ENCODE measurements around the gene APH1B. TPM values are rescaled to one million over a fixed set of nuclear protein-coding genes. Genes with fewer than 3 reads are reported as not detected.

The APH1B gene
- total RNA-seq, 1 experiment from 2014 or later = 20.9 TPM

DNA sequence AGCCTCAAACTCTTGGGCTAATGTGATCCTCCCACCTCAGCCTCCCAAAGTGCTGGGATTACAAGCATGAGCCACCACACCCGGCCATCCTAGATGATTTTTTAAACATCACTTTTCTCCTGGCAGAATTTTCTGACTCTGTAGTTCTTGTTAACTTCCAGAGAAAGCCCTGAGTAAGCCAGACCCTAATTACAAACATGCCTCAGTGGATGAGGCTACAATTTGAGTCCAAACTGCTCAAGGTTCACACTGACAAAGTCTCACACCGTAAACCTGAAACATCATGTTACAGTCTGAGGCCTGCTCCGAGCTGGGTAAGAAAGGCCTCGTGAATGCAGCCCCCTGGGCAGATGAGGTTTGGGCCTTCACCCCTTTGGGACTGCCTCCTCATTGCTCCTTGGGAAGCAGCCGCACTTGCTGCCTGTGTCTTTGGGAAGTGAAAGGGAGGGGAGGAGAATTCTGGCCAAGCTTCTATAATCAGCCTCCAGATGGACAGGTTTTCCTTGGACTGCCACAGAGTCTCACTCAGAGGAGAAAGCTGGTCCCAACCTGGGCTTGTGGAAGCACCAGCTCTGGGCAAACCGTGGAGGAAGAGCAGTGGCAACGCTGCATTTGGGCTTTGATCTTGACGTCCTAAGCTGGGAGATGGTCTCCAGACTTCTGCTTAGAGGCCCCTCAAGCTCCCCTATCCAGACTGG, 58.3 kb downstream of the APH1B start:
- H2BK5ac ChIP-seq (ENCODE audit: insufficient read length, low read length) = no peak overlapping the region
- H3K23ac ChIP-seq (ENCODE audit: insufficient read length, low read depth, low read length) = no peak overlapping the region
- no peak overlapping the region for H3K4ac ChIP-seq (ENCODE audit: low read depth, low read length)
- peaks cover 6% of the 10 kb centered on the region for H3K23me2 ChIP-seq (ENCODE audit: insufficient read length, low read depth, low read length, poor library complexity, severe bottlenecking)
- H2BK20ac ChIP-seq (ENCODE audit: low read depth, low read length, poor library complexity, severe bottlenecking) = no peak overlapping the region
- no peak overlapping the region for H2BK15ac ChIP-seq (ENCODE audit: low read depth, low read length)
- no peak for DNase-seq
- no peak overlapping the region for H2AFZ ChIP-seq (ENCODE audit: low read length)
- no peaks in the 10 kb centered on the region for H3K79me2 ChIP-seq (ENCODE audit: insufficient read depth, low read length)
- no peak overlapping the region for H2AK5ac ChIP-seq (ENCODE audit: insufficient read length, low read length)
- no peak overlapping the region for H3K56ac ChIP-seq (ENCODE audit: insufficient read length, low read depth, low read length)
- H3K9me3 ChIP-seq (ENCODE audit: control insufficient read depth, low read depth, low read length) = no peaks in the 10 kb centered on the region
- no peak overlapping the region for H3K4me2 ChIP-seq (ENCODE audit: insufficient read depth, insufficient read length, low read length)
- Mint-ChIP-seq H3K27ac (no peak overlapping the region), H3K27me3 (ENCODE audit: low read depth) (peaks cover 6% of the 10 kb centered on the region; the same call in 1 of the 2 replicates), H3K4me1 (peaks cover 22 to 26% of the 10 kb centered on the region in 2 experiments), H3K9me3 (no peaks in the 10 kb centered on the region), H3K4me3 (no peak overlapping the region), H3K36me3 (ENCODE audit: insufficient read depth in 1 of 3, low read depth in 3 of 3) (no peaks in the 10 kb centered on the region)
- H4K5ac ChIP-seq (ENCODE audit: insufficient read length, low read depth, low read length) = no peak overlapping the region
- no peaks in the 10 kb centered on the region for H3K27me3 ChIP-seq (ENCODE audit: insufficient read depth, low read length)
- no peaks in the 10 kb centered on the region for H4K20me1 ChIP-seq (ENCODE audit: control insufficient read depth, insufficient read depth, insufficient read length)
- H4K91ac ChIP-seq (ENCODE audit: insufficient read length, low read depth, low read length) = no peak overlapping the region
- no peak overlapping the region for H3K27ac ChIP-seq (ENCODE audit: insufficient read length, low read depth, low read length)
- no peak overlapping the region for H2BK12ac ChIP-seq (ENCODE audit: insufficient read length, low read depth, low read length)
- H3K4me1 ChIP-seq (ENCODE audit: insufficient read depth, low read length) = peaks cover 12% of the 10 kb centered on the region
- TF ChIP-seq, protein P1, sequence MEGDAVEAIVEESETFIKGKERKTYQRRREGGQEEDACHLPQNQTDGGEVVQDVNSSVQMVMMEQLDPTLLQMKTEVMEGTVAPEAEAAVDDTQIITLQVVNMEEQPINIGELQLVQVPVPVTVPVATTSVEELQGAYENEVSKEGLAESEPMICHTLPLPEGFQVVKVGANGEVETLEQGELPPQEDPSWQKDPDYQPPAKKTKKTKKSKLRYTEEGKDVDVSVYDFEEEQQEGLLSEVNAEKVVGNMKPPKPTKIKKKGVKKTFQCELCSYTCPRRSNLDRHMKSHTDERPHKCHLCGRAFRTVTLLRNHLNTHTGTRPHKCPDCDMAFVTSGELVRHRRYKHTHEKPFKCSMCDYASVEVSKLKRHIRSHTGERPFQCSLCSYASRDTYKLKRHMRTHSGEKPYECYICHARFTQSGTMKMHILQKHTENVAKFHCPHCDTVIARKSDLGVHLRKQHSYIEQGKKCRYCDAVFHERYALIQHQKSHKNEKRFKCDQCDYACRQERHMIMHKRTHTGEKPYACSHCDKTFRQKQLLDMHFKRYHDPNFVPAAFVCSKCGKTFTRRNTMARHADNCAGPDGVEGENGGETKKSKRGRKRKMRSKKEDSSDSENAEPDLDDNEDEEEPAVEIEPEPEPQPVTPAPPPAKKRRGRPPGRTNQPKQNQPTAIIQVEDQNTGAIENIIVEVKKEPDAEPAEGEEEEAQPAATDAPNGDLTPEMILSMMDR (conservative IDR thresholded peaks at IDR 0.05) = no peak
- H4K8ac ChIP-seq (replicated peaks; ENCODE audit: insufficient read length, low read depth, low read length) = no peak overlapping the region
- no peaks in the 10 kb centered on the region for H3K79me1 ChIP-seq (ENCODE audit: insufficient read depth, low read depth, low read length, poor library complexity, severe bottlenecking)
- H3K14ac ChIP-seq (ENCODE audit: insufficient read depth, low read length) = no peak overlapping the region
- no peak overlapping the region for H2BK120ac ChIP-seq (ENCODE audit: low read depth, low read length, poor library complexity, severe bottlenecking)
- H3T11ph ChIP-seq (ENCODE audit: low read length) = no peak overlapping the region
- no peak overlapping the region for H3K9ac ChIP-seq (ENCODE audit: extremely low read depth, insufficient read length, low read length)
- no CpG with 5 or more reads among the region's 8 CpGs for WGBS (ENCODE audit: extremely low coverage, insufficient read length, low lambda C conversion rate)
- no peak overlapping the region for H3K18ac ChIP-seq (ENCODE audit: insufficient read length, low read depth, low read length)
